Skeletal muscle tissue (tissue), 4 donors: ENCODE measurements around the gene DNM1L. TPM values are rescaled to one million over a fixed set of nuclear protein-coding genes. Genes with fewer than 3 reads are reported as not detected.

Experiments used
- H3K27ac ChIP-seq: one replicate; pipeline ENCODE4 v1.7.0; 2013; ENCODE audit warnings: mild to moderate bottlenecking, low read depth, low read length, inconsistent platforms
- H3K27me3 ChIP-seq, 3 donors: one replicate each; pipeline ENCODE4 v1.7.0; 2013; ENCODE audit warnings: low read length in 3 of 3; ENCODE audit not compliant: control insufficient read depth in 3 of 3, insufficient read depth in 3 of 3
- H3K36me3 ChIP-seq, 3 donors: one replicate each; pipeline ENCODE4 v1.7.0; 2013; ENCODE audit warnings: low read length in 3 of 3; ENCODE audit not compliant: control insufficient read depth in 3 of 3, insufficient read depth in 3 of 3
- H3K4me1 ChIP-seq, 3 donors: one replicate each; pipeline ENCODE4 v1.7.0; 2013; ENCODE audit warnings: low read length in 3 of 3, mild to moderate bottlenecking in 3 of 3; ENCODE audit not compliant: control insufficient read depth in 3 of 3, insufficient read depth in 3 of 3
- H3K4me3 ChIP-seq, 3 donors: one replicate each; pipeline ENCODE4 v1.7.0; 2013; ENCODE audit warnings: low read length in 3 of 3
- H3K9ac ChIP-seq, 3 donors: one replicate each; pipeline ENCODE4 v1.7.0; 2013; ENCODE audit warnings: low read length in 3 of 3, mild to moderate bottlenecking in 3 of 3, moderate library complexity in 2 of 3, low read depth in 1 of 3
- H3K9me3 ChIP-seq, 3 donors: one replicate each; pipeline ENCODE4 v1.7.0; 2013; ENCODE audit warnings: low read length in 3 of 3; ENCODE audit not compliant: control insufficient read depth in 3 of 3
- total RNA-seq: library from RNA; depleted of rRNA; stranded (reverse); fragments of >200 nt; gene quantifications from one replicate; pipeline ENCODE4 v1.2.3, GENCODE V29; 2014
- donor health status: Osteomylitis.

DNM1L gene
- total RNA-seq, 1 donor from 2014 or later = 60.0 TPM

DNA sequence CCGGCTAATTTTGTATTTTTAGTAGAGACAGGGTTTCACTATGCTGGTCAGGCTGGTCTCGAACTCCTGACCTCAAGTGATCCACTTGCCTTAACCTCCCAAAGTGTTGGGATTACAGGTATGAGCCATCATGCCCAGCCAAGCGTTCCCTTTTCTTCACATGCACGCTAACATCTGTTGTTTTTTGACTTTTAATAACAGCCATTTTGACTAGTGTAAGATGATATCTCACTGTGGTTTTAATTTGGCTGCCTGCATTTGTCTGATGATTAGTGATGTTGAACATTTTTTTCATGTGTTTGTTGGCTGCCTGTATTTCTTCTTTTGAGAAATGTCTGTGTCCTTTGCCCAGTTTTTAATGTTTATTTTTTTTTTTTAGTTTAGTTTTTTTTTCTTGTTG is 86.8 kb downstream of the DNM1L start:
- no peak overlapping the region for H3K9ac ChIP-seq
- H3K27ac ChIP-seq = no peak overlapping the region
- no peaks in the 10 kb centered on the region for H3K4me1 ChIP-seq
- H3K36me3 ChIP-seq = no peaks in the 10 kb centered on the region
- H3K9me3 ChIP-seq = no peaks in the 10 kb centered on the region
- peaks cover 0 to 4% (median 3%) of the 10 kb centered on the region in 3 donors for H3K27me3 ChIP-seq
- H3K4me3 ChIP-seq = no peak overlapping the region

DNA sequence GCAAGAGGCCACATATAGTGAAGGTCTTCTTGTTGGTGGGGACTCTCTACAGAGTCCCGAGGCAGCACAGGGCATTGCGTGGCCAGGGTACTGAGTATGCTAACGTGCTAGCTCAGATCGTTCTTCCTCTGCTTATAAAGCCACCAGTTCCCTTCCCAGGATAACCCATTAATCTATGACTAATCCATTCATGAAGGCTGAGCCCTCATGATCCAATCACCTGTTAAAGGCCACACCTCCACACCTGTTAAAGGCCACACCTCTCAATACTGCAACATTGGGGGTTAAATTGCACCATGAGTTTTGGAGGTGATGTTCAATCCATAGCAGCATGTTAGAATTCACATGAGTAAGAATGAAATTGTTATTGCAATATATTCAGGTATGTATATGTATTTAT is 89.4 kb downstream of the DNM1L start:
- H3K9ac ChIP-seq = no peak overlapping the region
- no peaks in the 10 kb centered on the region for H3K36me3 ChIP-seq
- H3K27ac ChIP-seq = no peak overlapping the region
- no peaks in the 10 kb centered on the region for H3K27me3 ChIP-seq
- H3K9me3 ChIP-seq = no peaks in the 10 kb centered on the region
- no peaks in the 10 kb centered on the region for H3K4me1 ChIP-seq
- no peak overlapping the region for H3K4me3 ChIP-seq

DNA sequence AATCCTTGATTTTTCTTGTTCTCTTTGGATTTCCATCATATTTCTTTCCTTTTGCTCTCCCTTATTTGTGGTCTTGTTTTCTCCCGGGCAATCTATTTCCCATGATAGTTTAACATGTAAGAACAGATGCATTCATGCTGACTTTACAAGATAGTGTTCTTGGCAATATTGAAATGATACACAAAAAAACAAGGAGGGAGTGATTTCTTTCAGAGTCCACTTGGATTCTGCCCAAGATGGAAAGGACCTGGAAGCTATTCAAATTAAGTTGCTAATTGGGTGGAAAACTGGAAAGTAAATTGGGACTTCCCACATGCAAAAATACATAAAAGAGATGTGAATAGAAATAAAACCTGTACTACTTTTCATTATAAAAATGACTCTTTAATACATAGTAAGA is 91.0 kb downstream of the DNM1L start:
- H3K4me3 ChIP-seq = no peak overlapping the region
- no peaks in the 10 kb centered on the region for H3K27me3 ChIP-seq
- H3K9ac ChIP-seq = no peak overlapping the region
- H3K27ac ChIP-seq = no peak overlapping the region
- H3K9me3 ChIP-seq = no peaks in the 10 kb centered on the region
- H3K4me1 ChIP-seq = no peaks in the 10 kb centered on the region
- no peaks in the 10 kb centered on the region for H3K36me3 ChIP-seq

DNA sequence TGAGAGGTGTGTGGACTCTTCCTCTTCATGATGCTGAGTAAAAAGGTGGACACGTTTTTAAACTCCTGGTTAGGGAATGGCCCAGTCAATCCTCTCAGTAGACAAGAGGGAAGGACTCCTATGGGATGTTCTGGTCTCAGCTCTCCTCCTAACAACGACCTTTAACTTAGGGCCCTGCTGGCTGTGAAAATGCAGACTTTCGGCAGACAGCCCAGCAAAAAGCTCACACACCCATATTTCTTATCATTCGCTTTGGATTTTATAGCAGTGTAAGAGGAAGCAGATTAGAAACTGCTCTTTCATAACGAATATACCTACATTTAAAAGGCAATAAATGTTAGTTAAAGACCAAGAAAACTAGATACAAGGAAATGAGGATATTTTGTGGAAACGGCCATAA is 94.6 kb downstream of the DNM1L start:
- peaks cover 0 to 8% (median 0%) of the 10 kb centered on the region in 3 donors for H3K27me3 ChIP-seq
- no peaks in the 10 kb centered on the region for H3K9me3 ChIP-seq
- H3K9ac ChIP-seq = no peak overlapping the region
- no peaks in the 10 kb centered on the region for H3K36me3 ChIP-seq
- H3K4me3 ChIP-seq = no peak overlapping the region
- no peak overlapping the region for H3K27ac ChIP-seq
- no peaks in the 10 kb centered on the region for H3K4me1 ChIP-seq

- no peak overlapping the region for H3K9ac ChIP-seq
Observed at GRCh38 chr12:32776258-32776657, 97.2 kb downstream of the DNM1L start.

DNA sequence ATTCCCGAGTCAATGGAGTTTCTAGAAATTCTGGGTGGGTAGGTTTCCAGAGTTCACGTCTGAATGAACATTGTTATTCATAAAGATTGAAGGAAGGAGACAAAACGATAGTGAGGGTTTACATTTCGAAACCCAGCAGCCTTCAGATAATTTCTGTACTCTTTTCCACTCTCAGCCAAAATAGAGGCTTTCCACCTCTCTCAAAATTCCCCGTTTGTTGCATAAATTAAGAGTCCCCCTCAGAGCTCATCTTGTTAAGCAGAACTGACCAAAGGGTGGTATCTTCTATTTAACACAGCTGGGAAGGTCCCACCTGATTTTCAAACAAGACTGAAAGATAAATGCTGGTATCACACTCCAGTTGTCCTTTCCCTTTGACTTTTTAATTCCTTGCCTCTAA is 98.1 kb downstream of the DNM1L start:
- Histone ChIP-seq H3K27ac (no peak overlapping the region), H3K36me3 (no peaks in the 10 kb centered on the region), H3K27me3 (peaks cover 0 to 13% (median 4%) of the 10 kb centered on the region in 3 donors), H3K4me1 (no peaks in the 10 kb centered on the region), H3K4me3 (no peak overlapping the region), H3K9ac (no peak overlapping the region), H3K9me3 (no peaks in the 10 kb centered on the region)

More at GRCh38 chr12:32776258-32776657, 97.2 kb downstream of the DNM1L start:
- Histone ChIP-seq H3K4me3 (no peak overlapping the region), H3K36me3 (no peaks in the 10 kb centered on the region), H3K27me3 (peaks cover 0 to 13% (median 4%) of the 10 kb centered on the region in 3 donors), H3K4me1 (no peaks in the 10 kb centered on the region), H3K27ac (no peak overlapping the region), H3K9me3 (no peaks in the 10 kb centered on the region)

GRCh38 chr12:32777691-32778175 is 98.6 kb downstream of the DNM1L start:
- Histone ChIP-seq H3K9ac (no peak overlapping the region), H3K27ac (no peak overlapping the region), H3K9me3 (no peaks in the 10 kb centered on the region), H3K4me1 (no peaks in the 10 kb centered on the region), H3K4me3 (no peak overlapping the region), H3K27me3 (peaks cover 0 to 13% (median 4%) of the 10 kb centered on the region in 3 donors), H3K36me3 (no peaks in the 10 kb centered on the region)

DNA sequence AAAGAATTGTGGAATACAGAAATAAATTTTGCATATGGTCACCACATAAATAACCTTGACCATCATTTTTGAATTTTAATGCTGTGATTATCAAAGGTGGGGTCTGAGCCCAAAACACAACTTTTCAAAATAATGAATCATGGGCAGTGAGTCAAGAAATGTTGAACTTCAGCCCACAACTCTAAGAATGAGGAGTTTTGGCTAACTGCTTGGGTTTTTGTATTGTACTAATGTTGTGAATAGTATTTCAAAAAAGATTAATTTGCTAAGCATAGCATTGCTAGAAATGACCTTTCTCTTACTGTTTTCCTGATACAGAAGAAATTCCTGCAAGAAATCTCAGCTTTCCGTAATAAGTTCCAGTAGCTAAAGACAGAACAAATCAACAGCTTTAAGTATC is 101.0 kb downstream of the DNM1L start:
- Histone ChIP-seq H3K4me1 (no peaks in the 10 kb centered on the region), H3K4me3 (no peak overlapping the region), H3K36me3 (no peaks in the 10 kb centered on the region), H3K27ac (no peak overlapping the region), H3K27me3 (peaks cover 0 to 15% (median 4%) of the 10 kb centered on the region in 3 donors), H3K9ac (no peak overlapping the region), H3K9me3 (no peaks in the 10 kb centered on the region)

- no peak overlapping the region for H3K9ac ChIP-seq
- H3K27ac ChIP-seq = no peak overlapping the region
- H3K4me1 ChIP-seq = no peaks in the 10 kb centered on the region
- H3K27me3 ChIP-seq = peaks cover 0 to 7% (median 4%) of the 10 kb centered on the region in 3 donors
- no peaks in the 10 kb centered on the region for H3K9me3 ChIP-seq
- H3K36me3 ChIP-seq = no peaks in the 10 kb centered on the region
- H3K4me3 ChIP-seq = no peak overlapping the region
Observed at GRCh38 chr12:32783029-32783428, 103.9 kb downstream of the DNM1L start.

DNA sequence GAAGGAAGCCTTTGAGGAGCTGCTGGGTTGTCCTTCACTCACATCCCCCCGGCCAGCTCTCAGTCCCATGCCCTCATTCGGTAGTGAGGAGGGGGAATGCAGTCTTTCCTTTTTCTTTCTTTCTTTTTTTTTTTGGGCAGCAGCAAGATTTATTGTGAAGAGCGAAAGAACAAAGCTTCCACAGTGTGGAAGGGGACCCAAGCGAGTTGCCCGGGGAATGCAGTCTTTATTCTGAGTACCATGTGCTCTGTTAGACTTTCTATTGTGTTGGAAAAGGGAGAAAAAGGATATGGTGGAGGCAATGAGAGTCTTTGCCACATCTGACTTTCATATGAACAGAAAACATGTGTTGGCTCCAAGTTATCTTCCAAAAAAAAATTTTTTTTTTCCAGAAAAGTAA is 106.5 kb downstream of the DNM1L start:
- Histone ChIP-seq H3K4me1 (no peaks in the 10 kb centered on the region), H3K4me3 (no peak overlapping the region), H3K9me3 (no peaks in the 10 kb centered on the region), H3K27me3 (peaks cover 0 to 2% (median 0%) of the 10 kb centered on the region in 3 donors), H3K36me3 (no peaks in the 10 kb centered on the region), H3K9ac (no peak overlapping the region), H3K27ac (no peak overlapping the region)

DNA sequence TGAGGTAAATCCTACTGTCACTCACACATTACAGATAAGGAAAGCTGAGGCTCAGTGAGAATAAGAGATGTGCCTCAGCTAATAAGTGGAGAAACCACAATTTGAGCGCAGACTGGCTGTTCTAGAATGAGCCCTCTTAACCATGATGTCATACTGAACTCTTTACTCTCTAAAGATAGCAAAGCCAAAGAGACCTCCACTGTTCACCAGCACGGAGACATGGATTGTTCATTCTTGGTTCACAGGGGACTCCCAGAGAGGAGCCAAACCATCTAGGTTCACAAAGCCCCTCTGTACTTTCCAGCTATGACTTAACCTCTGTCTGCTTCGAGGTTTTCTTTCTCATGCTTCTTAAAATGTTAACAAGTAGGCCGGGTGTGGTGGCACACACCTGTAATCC is 109.3 kb downstream of the DNM1L start:
- no peak overlapping the region for H3K9ac ChIP-seq
- no peak overlapping the region for H3K27ac ChIP-seq
- no peaks in the 10 kb centered on the region for H3K27me3 ChIP-seq
- no peaks in the 10 kb centered on the region for H3K9me3 ChIP-seq
- no peaks in the 10 kb centered on the region for H3K36me3 ChIP-seq
- H3K4me1 ChIP-seq = no peaks in the 10 kb centered on the region
- no peak overlapping the region for H3K4me3 ChIP-seq
